ENCODE results near the gene PLEKHM2.

Gene PLEKHM2

DNA sequence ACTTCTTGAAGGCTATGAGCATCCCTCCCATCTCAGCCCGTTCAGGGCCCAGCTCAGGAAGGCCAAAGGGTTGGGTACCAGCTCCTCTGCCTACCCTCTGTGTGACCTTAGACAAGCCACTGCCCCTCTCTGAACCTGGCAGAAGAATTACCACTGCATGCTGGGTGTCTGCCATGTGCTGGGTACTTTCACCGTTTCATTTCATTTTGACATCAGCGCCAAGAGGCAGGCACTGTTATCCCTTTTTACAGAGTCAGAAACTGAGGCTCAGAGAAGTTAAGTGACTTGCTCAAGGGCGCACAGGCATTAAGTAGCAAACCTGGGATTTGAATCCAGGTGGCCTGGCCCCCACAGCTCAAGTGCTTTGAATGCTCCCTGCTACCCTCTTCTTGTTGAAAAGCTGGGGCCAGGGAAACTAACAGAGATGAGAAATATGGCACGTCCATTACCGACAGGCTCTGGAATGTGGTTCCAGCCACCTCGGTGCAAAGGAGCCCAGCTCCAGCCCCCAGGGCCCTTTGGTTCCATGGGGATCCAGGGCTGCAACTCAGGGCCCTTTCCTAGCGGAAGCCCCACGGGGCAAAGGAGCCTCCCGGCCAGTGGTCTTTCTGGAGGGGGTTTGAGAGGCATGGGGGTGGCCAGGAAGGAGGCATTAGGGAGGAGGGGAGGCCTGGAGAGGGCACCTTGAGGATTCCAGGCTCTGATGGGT, 64.7 kb downstream of the PLEKHM2 start:
- Histone ChIP-seq H3K4me3 (peak overlapping the region; percentile 63), H3K27ac (peak overlapping the region; percentile 85 to 97)
- no peak for DNase-seq (ENCODE audit: low spot score)
- no peak for TF ChIP-seq CTCF (IDR thresholded peaks at IDR 0.05)

DNA sequence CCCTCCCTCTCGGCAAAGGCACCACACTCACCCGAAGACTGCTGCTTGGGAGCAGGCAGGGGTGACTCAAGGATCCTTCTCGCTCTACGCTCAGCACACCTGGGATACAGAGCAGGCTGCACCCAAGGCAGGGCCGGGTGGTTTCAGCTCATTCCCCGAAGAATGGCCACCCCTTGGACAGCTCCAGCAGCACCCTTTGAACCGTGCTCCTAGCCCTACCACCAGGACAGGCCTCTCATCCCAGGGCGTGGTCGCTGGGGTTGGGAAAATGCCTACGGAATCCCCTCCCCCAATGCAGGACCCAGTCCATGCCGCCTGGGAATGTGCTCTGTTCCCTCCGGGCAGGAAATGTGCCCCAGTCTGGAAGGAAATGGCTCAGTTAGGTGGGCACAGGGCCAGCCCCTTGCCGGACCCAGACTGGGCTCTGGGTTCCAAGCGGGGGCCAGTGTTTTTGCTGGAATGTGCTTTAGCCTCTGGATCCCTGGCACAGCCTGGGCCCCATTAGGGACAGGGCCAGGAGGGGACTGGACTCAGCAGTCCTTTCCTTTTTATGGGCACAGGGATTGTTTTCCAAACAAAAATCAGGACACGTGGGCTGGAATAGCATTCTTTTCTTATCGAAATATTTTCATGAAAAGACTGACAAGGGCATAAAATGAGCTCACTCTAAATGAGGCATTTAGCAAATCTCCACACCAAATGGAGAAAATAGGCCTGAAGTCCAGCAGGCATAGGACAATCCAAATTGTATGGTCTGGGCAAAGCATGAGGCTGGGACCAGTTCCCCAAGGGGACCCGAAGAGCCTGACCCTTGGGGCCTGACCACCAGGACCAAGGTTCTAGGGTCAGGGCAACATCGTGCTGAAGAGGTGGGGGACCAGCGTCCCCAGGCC, 65.5 kb downstream of the PLEKHM2 start:
- peak; percentile 94 for DNase-seq (ENCODE audit: low spot score)
- no peak for TF ChIP-seq CTCF (IDR thresholded peaks at IDR 0.05)
- Histone ChIP-seq H3K4me3 (peak overlapping the region; percentile 63), H3K27ac (peak overlapping the region; percentile 85 to 97)

DNA sequence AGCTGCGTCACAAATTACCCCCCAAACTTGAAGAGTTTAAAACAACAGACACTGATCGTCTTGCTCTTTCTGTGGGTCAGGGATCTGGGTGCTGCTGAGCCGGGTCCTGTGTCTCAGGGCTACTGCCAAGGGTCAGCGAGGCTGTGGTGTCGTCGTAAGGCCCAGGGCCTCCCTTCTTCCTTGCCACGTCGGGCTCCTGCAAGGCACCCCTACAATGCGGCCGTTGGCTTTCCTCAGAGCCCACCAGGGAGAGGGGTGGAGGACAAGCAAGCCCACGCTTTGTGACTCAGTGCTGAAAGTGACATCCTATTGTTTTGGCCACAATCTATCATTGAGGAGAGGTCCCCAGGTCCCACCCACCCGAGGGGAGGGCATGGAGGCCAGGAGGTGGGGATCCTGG, 66.8 kb downstream of the PLEKHM2 start:
- DNase-seq (ENCODE audit: low spot score) = no peak
- TF ChIP-seq CTCF (IDR thresholded peaks at IDR 0.05) = no peak
- no peak overlapping the region for H3K4me3 ChIP-seq
- H3K27ac ChIP-seq = peak overlapping the region; percentile 85 to 97

DNA sequence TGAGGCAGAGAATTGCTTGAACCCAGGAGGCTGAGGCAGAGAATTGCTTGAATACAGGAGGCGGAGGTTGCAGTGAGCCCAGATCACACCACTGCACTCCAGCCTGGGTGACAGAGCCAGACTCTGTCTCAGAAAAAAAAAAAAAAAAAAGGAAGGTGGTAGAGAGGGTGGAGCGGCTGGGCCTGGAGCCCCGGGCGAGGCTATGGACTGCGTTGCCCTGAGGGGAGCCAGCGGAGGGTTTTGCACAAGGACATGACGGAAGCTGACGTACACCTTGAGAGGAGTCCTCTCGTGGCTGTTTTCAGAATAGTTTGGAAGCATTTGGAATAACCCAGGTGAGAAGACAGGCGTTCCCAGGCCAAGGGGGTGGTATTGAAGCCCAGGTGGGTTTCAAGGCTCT, 67.6 kb downstream of the PLEKHM2 start:
- TF ChIP-seq CTCF (IDR thresholded peaks at IDR 0.05) = no peak
- no peak overlapping the region for H3K4me3 ChIP-seq
- peak overlapping the region; percentile 85 to 97 for H3K27ac ChIP-seq
- DNase-seq (ENCODE audit: low spot score) = no peak

GRCh38 chr1:15753776-15754175, 69.7 kb downstream of the PLEKHM2 start:
- H3K4me3 ChIP-seq = no peak overlapping the region
- no peak for DNase-seq (ENCODE audit: low spot score)
- H3K27ac ChIP-seq = peak overlapping the region; percentile 51 to 77
- no peak for TF ChIP-seq CTCF (IDR thresholded peaks at IDR 0.05)

DNA sequence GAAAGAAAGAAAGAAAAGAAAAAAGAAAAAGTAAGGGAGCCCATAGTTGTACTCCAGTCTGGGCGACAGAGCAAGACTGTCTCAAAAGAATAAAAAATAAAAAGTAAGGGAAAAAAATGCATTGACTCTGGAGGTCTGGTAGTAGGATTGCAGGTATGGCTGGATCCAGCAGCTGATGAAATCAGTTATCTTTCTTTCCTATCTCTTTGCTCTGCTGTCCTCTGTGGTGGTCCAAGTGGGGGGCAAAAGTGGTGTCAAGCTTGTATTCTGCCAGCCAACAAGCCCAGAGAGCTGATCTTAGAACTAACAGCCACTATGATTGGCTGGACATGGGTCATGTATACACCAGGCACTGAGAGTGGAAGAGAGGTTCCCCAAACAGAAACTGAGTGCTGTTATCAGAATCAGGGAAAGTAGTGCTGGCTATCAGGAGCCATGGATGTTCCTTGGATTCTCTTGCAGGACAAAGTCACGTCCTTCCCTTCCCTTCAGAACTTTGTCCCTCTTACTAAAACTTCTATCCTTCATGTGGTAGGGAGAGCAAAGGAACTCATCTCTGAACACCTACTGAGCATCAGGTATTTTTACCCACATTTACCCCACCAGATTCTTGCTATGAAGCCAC, 71.0 kb downstream of the PLEKHM2 start:
- TF ChIP-seq CTCF (IDR thresholded peaks at IDR 0.05) = no peak
- no peak for DNase-seq (ENCODE audit: low spot score)
- Histone ChIP-seq H3K4me3 (no peak overlapping the region), H3K27ac (peak overlapping the region; percentile 99)
